BE2C (cell line): Measurements from ENCODE around the gene SMC6.

Experiments
- DNase-seq: peaks from one replicate; pipeline ENCODE4 v3.0.0-alpha.2; 2020
- H3K27me3 ChIP-seq: fragments of 250-450 bp; sonication (Bioruptor Pico); 2 replicates; pipeline ENCODE4 v1.5.1; 2020; ENCODE audit warnings: mild to moderate bottlenecking
- H3K36me3 ChIP-seq: fragments of 250-450 bp; sonication (Bioruptor Pico); 2 replicates; pipeline ENCODE4 v1.5.1; 2020; ENCODE audit warnings: mild to moderate bottlenecking
- H3K4me1 ChIP-seq: fragments of 250-450 bp; sonication (Bioruptor Pico); 2 replicates; pipeline ENCODE4 v1.5.1; 2020
- H3K4me3 ChIP-seq: 2 replicates; pipeline ENCODE4 v1.5.1; 2011; ENCODE audit warnings: low read depth, low read length
- H3K9me3 ChIP-seq: fragments of 250-450 bp; sonication (Bioruptor Pico); 2 replicates; pipeline ENCODE4 v1.5.1; 2020
- CTCF ChIP-seq: IDR thresholded peaks from 2 replicates; pipeline ENCODE4 v1.5.1; 2012; ENCODE audit warnings: mild to moderate bottlenecking, low read depth, low read length

The SMC6 gene

GRCh38 chr2:17620280-17620679 lies 133.3 kb downstream of the SMC6 start:
- H3K4me1 ChIP-seq: no peaks in the 10 kb centered on the region
- H3K4me3 ChIP-seq: no peak overlapping the region
- TF ChIP-seq CTCF: no peak
- H3K36me3 ChIP-seq: no peaks in the 10 kb centered on the region
- no peaks in the 10 kb centered on the region for H3K27me3 ChIP-seq
- DNase-seq: no peak
- no peaks in the 10 kb centered on the region; the same call in 1 of the 2 replicates for H3K9me3 ChIP-seq

DNA sequence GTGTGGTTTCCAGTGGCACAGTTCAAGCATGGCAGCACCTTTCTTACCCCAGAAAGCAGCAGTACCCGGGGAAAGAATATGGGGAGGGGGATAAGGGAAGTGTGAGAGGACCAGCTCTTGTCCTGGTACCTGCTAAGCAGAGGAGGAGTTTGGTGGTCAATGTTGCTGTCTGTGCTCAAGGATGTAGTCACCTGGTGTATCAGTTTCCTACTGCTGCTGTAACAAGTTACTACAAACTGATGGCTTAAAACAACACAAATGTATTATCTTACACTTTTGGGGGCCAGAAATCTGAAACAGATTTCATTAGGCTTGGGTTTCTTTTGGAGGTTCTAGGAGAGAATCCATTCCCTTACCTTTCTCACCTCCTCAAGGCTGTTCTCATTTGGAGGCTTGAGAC lies 135.7 kb downstream of the SMC6 start:
- no peak for TF ChIP-seq CTCF
- DNase-seq: no peak
- Histone ChIP-seq H3K4me1 (no peaks in the 10 kb centered on the region), H3K36me3 (no peaks in the 10 kb centered on the region), H3K4me3 (no peak overlapping the region), H3K27me3 (no peaks in the 10 kb centered on the region), H3K9me3 (no peaks in the 10 kb centered on the region; the same call in 1 of the 2 replicates)

GRCh38 chr2:17617516-17617915 lies 136.1 kb downstream of the SMC6 start:
- no peaks in the 10 kb centered on the region; the same call in 1 of the 2 replicates for H3K9me3 ChIP-seq

GRCh38 chr2:17616405-17616804 lies 137.2 kb downstream of the SMC6 start:
- Histone ChIP-seq H3K36me3 (no peaks in the 10 kb centered on the region), H3K9me3 (no peaks in the 10 kb centered on the region; the same call in 1 of the 2 replicates), H3K4me3 (no peak overlapping the region), H3K27me3 (no peaks in the 10 kb centered on the region), H3K4me1 (no peaks in the 10 kb centered on the region)
- TF ChIP-seq CTCF: no peak
- DNase-seq: no peak

More at GRCh38 chr2:17617516-17617915, 136.1 kb downstream of the SMC6 start:
- Histone ChIP-seq H3K4me1 (no peaks in the 10 kb centered on the region), H3K36me3 (no peaks in the 10 kb centered on the region), H3K4me3 (no peak overlapping the region), H3K27me3 (no peaks in the 10 kb centered on the region)
- DNase-seq: no peak
- TF ChIP-seq CTCF: no peak

- Histone ChIP-seq H3K4me1 (no peaks in the 10 kb centered on the region), H3K27me3 (no peaks in the 10 kb centered on the region), H3K36me3 (no peaks in the 10 kb centered on the region), H3K9me3 (no peaks in the 10 kb centered on the region; the same call in 1 of the 2 replicates), H3K4me3 (no peak overlapping the region)
- no peak for TF ChIP-seq CTCF
- DNase-seq: no peak
These were observed 137.8 kb downstream of the SMC6 start for GRCh38 chr2:17615728-17616351.

- Histone ChIP-seq H3K27me3 (no peaks in the 10 kb centered on the region), H3K36me3 (no peaks in the 10 kb centered on the region), H3K4me1 (no peaks in the 10 kb centered on the region), H3K4me3 (no peak overlapping the region), H3K9me3 (no peaks in the 10 kb centered on the region; the same call in 1 of the 2 replicates)
- DNase-seq: no peak
- TF ChIP-seq CTCF: no peak
These were observed 138.5 kb downstream of the SMC6 start for GRCh38 chr2:17615147-17615546.
